Fibroblast of villous mesenchyme (primary cell): Measurements from ENCODE around the gene STAC3. TPM values are rescaled to one million over a fixed set of nuclear protein-coding genes. Genes with fewer than 3 reads are reported as not detected.

Experiments
- DNase-seq: peaks from one replicate; pipeline ENCODE4 v3.0.0-alpha.2; 2010; ENCODE audit warnings: low read depth
- H3K4me3 ChIP-seq: 2 replicates; pipeline ENCODE4 v1.5.1; 2011; ENCODE audit warnings: low read depth, mild to moderate bottlenecking, low read length
- CTCF ChIP-seq: IDR thresholded peaks from 2 replicates; pipeline ENCODE4 v1.5.1; 2012; ENCODE audit warnings: low read depth, mild to moderate bottlenecking, low read length; ENCODE audit not compliant: insufficient read depth
- total RNA-seq: library from RNA; depleted of rRNA; stranded (reverse); fragments of >200 nt; gene quantifications from 2 replicates; pipeline ENCODE4 v1.2.3, GENCODE V29; 2012

Gene STAC3
- total RNA-seq, 1 donor: 1.3 TPM

GRCh38 chr12:57198329-57198728, 52.7 kb downstream of the STAC3 start:
- DNase-seq: no peak
- no peak overlapping the region for H3K4me3 ChIP-seq
- no peak for TF ChIP-seq CTCF

GRCh38 chr12:57196956-57197355, 54.0 kb downstream of the STAC3 start:
- no peak for DNase-seq
- H3K4me3 ChIP-seq: no peak overlapping the region
- TF ChIP-seq CTCF: no peak

- TF ChIP-seq CTCF: no peak
- no peak for DNase-seq
- H3K4me3 ChIP-seq: no peak overlapping the region
Observed at GRCh38 chr12:57196439-57196838, 54.5 kb downstream of the STAC3 start.

GRCh38 chr12:57195611-57196371, 55.2 kb downstream of the STAC3 start:
- DNase-seq: no peak
- no peak for TF ChIP-seq CTCF
- H3K4me3 ChIP-seq: no peak overlapping the region

- TF ChIP-seq CTCF: no peak
- no peak for DNase-seq
- no peak overlapping the region for H3K4me3 ChIP-seq
Observed at GRCh38 chr12:57195186-57195585, 55.8 kb downstream of the STAC3 start.

GRCh38 chr12:57194253-57194652, 56.7 kb downstream of the STAC3 start:
- no peak for DNase-seq
- TF ChIP-seq CTCF: no peak
- no peak overlapping the region for H3K4me3 ChIP-seq
